H1 (cell line): ENCODE data around the gene ABHD4. TPM values are rescaled to one million over a fixed set of nuclear protein-coding genes. Genes with fewer than 3 reads are reported as not detected.

Experiments used
- CTCF ChIA-PET: fragments of 300-600 bp; sonication (Branson Sonifier 250); formaldehyde crosslinking; loops from one replicate; lab custom pipeline; 2021; ENCODE audit not compliant: partially characterized antibody; lab: Charles Lee
- POLR2A ChIA-PET: fragments of 300-600 bp; sonication (Branson Sonifier 250); formaldehyde crosslinking; loops from one replicate; lab custom pipeline; 2021; ENCODE audit warnings: inconsistent platforms; ENCODE audit not compliant: partially characterized antibody; lab: Charles Lee
- DNase-seq, 2 experiments: peaks; one replicate each; pipeline versions ENCODE4 v3.0.0 to v3.0.0-alpha.2; 2010 to 2022; ENCODE audit warnings: low spot score in 2 of 2, low read depth in 1 of 2, mixed read lengths in 1 of 2
- FAIRE-seq: peaks from 2 replicates; lab custom pipeline; 2011; peaks lifted over from hg19 to GRCh38; lab: Jason Lieb, UNC
- H2AFZ ChIP-seq: 2 replicates; pipeline ENCODE4 v1.8.1; 2012; ENCODE audit warnings: low read length, inconsistent platforms
- H2AK5ac ChIP-seq: 2 replicates; pipeline ENCODE4 v1.6.1; 2013; ENCODE audit warnings: low read depth, low read length
- H2BK120ac ChIP-seq: replicated peaks from 2 replicates; pipeline ENCODE3; 2013; ENCODE audit warnings: low read depth, low read length, inconsistent platforms
- H2BK12ac ChIP-seq: 2 replicates; pipeline ENCODE4 v1.6.1; 2013; ENCODE audit warnings: low read depth, low read length
- H2BK15ac ChIP-seq: 2 replicates; pipeline ENCODE4 v1.6.1; 2013; ENCODE audit warnings: low read length
- H2BK20ac ChIP-seq: 2 replicates; pipeline ENCODE4 v1.6.1; 2013; ENCODE audit warnings: low read length
- H2BK5ac ChIP-seq: 2 replicates; pipeline ENCODE4 v1.6.1; 2013; ENCODE audit warnings: low read depth, low read length
- H3K14ac ChIP-seq: 2 replicates; pipeline ENCODE4 v1.6.1; 2013; ENCODE audit warnings: inconsistent platforms; ENCODE audit not compliant: insufficient read length
- H3K18ac ChIP-seq: 2 replicates; pipeline ENCODE4 v1.6.1; 2013; ENCODE audit warnings: low read length; ENCODE audit errors: extremely low read depth
- H3K23ac ChIP-seq: 2 replicates; pipeline ENCODE4 v1.6.1; 2013; ENCODE audit warnings: inconsistent platforms; ENCODE audit not compliant: insufficient read length
- H3K23me2 ChIP-seq: 2 replicates; pipeline ENCODE4 v1.6.1; 2013; ENCODE audit warnings: low read depth, low read length
- H3K27ac ChIP-seq: 2 replicates; pipeline ENCODE4 v1.6.1; 2011; ENCODE audit warnings: low read depth, low read length, inconsistent platforms
- H3K27me3 ChIP-seq, 4 experiments: replicated peaks in 1 of 4; 1 replicate in 1 of 4; 2 replicates in 3 of 4; pipeline versions ENCODE4 v1.6.1 to v1.8.1; 2011 to 2013; ENCODE audit warnings: low read length in 3 of 4, mild to moderate bottlenecking in 3 of 4, inconsistent platforms in 2 of 4, mixed read lengths in 2 of 4, moderate library complexity in 1 of 4; ENCODE audit not compliant: control insufficient read depth in 3 of 4, insufficient read depth in 3 of 4; ENCODE audit errors: extremely low read depth in 1 of 4
- H3K36me3 ChIP-seq, 4 experiments: 2 replicates each; pipeline versions ENCODE4 v1.6.1 to v1.8.1; 2011 to 2013; ENCODE audit warnings: mild to moderate bottlenecking in 4 of 4, low read length in 3 of 4, moderate library complexity in 2 of 4, control low read depth in 1 of 4, inconsistent platforms in 1 of 4; ENCODE audit not compliant: insufficient read depth in 4 of 4, control insufficient read depth in 2 of 4
- H3K4ac ChIP-seq: replicated peaks from 2 replicates; pipeline ENCODE3; 2013; ENCODE audit warnings: low read length, low read depth, mixed read lengths, inconsistent platforms; ENCODE audit not compliant: insufficient read length
- H3K4me1 ChIP-seq, 4 experiments: replicated peaks in 1 of 4; 1 replicate in 1 of 4; 2 replicates in 3 of 4; pipeline versions ENCODE4 v1.6.1 to v1.8.1; 2011 to 2013; ENCODE audit warnings: low read length in 3 of 4, inconsistent platforms in 2 of 4, mixed read lengths in 1 of 4; ENCODE audit not compliant: insufficient read depth in 4 of 4, control insufficient read depth in 3 of 4
- H3K4me2 ChIP-seq, 2 experiments: 2 replicates each; pipeline versions ENCODE4 v1.6.1 to v1.8.1; 2011 to 2013; ENCODE audit warnings: low read depth in 2 of 2, low read length in 2 of 2, control low read depth in 1 of 2, inconsistent platforms in 1 of 2, mild to moderate bottlenecking in 1 of 2; ENCODE audit not compliant: insufficient read depth in 1 of 2
- H3K4me3 ChIP-seq, 4 experiments: fragments of 200-600, 300-600 bp in 1 of 4; sonication (generic), shearing (Covaris generic), sonication (Bioruptor Twin) in 1 of 4; 2 replicates each; pipeline versions ENCODE4 v1.5.1 to v1.8.1; 2011 to 2016; ENCODE audit warnings: low read length in 4 of 4, low read depth in 3 of 4, control low read depth in 2 of 4, inconsistent platforms in 2 of 4, mild to moderate bottlenecking in 2 of 4, mixed read lengths in 1 of 4, moderate library complexity in 1 of 4; ENCODE audit not compliant: insufficient read depth in 2 of 4; ENCODE audit errors: extremely low read depth in 1 of 4
- H3K56ac ChIP-seq: replicated peaks from 2 replicates; pipeline ENCODE3; 2013; ENCODE audit warnings: low read depth, mild to moderate bottlenecking, mixed read lengths, low read length, inconsistent platforms; ENCODE audit not compliant: insufficient read length
- H3K79me1 ChIP-seq: 2 replicates; pipeline ENCODE4 v1.6.1; 2013; ENCODE audit warnings: low read depth, low read length, control low read depth
- H3K79me2 ChIP-seq, 2 experiments: 2 replicates each; pipeline versions ENCODE4 v1.6.1 to v1.8.1; 2012 to 2013; ENCODE audit warnings: low read length in 2 of 2, mild to moderate bottlenecking in 2 of 2, inconsistent platforms in 1 of 2; ENCODE audit not compliant: insufficient read depth in 2 of 2, control insufficient read depth in 1 of 2
- H3K9ac ChIP-seq, 4 experiments: replicated peaks in 1 of 4; 1 replicate in 1 of 4; 2 replicates in 3 of 4; pipeline versions ENCODE4 v1.6.1 to v1.8.1; 2011 to 2013; ENCODE audit warnings: low read depth in 3 of 4, low read length in 3 of 4, control low read depth in 2 of 4, mild to moderate bottlenecking in 2 of 4, moderate library complexity in 2 of 4, inconsistent platforms in 1 of 4; ENCODE audit errors: extremely low read depth in 1 of 4
- H3K9me3 ChIP-seq, 2 experiments: 2 replicates each; pipeline versions ENCODE4 v1.6.1 to v1.8.1; 2012 to 2013; ENCODE audit warnings: mild to moderate bottlenecking in 2 of 2, moderate library complexity in 2 of 2, control low read depth in 1 of 2, inconsistent platforms in 1 of 2, low read depth in 1 of 2, low read length in 1 of 2, mixed read lengths in 1 of 2; ENCODE audit not compliant: insufficient read depth in 2 of 2
- H4K20me1 ChIP-seq, 2 experiments: replicated peaks in 1 of 2; 2 replicates each; pipeline versions ENCODE3 to v1.8.1; 2011 to 2013; ENCODE audit warnings: inconsistent platforms in 2 of 2, low read length in 2 of 2, mild to moderate bottlenecking in 1 of 2; ENCODE audit not compliant: insufficient read depth in 2 of 2, control insufficient read depth in 1 of 2
- H4K5ac ChIP-seq: 2 replicates; pipeline ENCODE4 v1.6.1; 2013; ENCODE audit warnings: low read length, low read depth, mixed read lengths, inconsistent platforms; ENCODE audit not compliant: insufficient read length
- H4K8ac ChIP-seq: 2 replicates; pipeline ENCODE4 v1.8.0; 2013; ENCODE audit warnings: mild to moderate bottlenecking, moderate library complexity, low read length, inconsistent platforms; ENCODE audit not compliant: insufficient read depth; ENCODE audit errors: extremely low read depth
- H4K91ac ChIP-seq: replicated peaks from 2 replicates; pipeline ENCODE3; 2013; ENCODE audit warnings: low read length, mixed read lengths, inconsistent platforms; ENCODE audit not compliant: insufficient read length
- BRCA1 ChIP-seq: IDR thresholded peaks from 2 replicates; pipeline ENCODE4 v1.6.1; 2012; ENCODE audit warnings: low read depth, low read length, improper control_type of control experiment
- CTBP2 ChIP-seq: IDR thresholded peaks from 2 replicates; pipeline ENCODE4 v1.7.0; 2011; ENCODE audit warnings: borderline replicate concordance, mild to moderate bottlenecking, moderate library complexity, mixed read lengths, low read length; ENCODE audit not compliant: insufficient read depth, insufficient read length
- EGR1 ChIP-seq: IDR thresholded peaks from 2 replicates; pipeline ENCODE4 v1.6.1; 2011; ENCODE audit warnings: low read depth, low read length, borderline replicate concordance
- HDAC6 ChIP-seq: IDR thresholded peaks from one replicate; pipeline ENCODE4 v1.7.1; 2012; ENCODE audit warnings: low read depth, mild to moderate bottlenecking, inconsistent platforms, low read length, moderate library complexity
- JUND ChIP-seq: IDR thresholded peaks from 2 replicates; pipeline ENCODE4 v1.6.1; 2011; ENCODE audit warnings: mild to moderate bottlenecking, improper control_type of control experiment, low read length
- KDM4A ChIP-seq: IDR thresholded peaks from one replicate; pipeline ENCODE4 v1.7.1; 2012; ENCODE audit warnings: low read depth, mild to moderate bottlenecking, moderate library complexity, low read length, inconsistent platforms; ENCODE audit not compliant: severe bottlenecking
- POLR2A ChIP-seq, 2 experiments: IDR thresholded peaks; 1 replicate in 1 of 2; 2 replicates in 1 of 2; pipeline ENCODE4 v1.6.1; 2011; ENCODE audit warnings: low read depth in 2 of 2, low read length in 2 of 2, mild to moderate bottlenecking in 2 of 2; ENCODE audit errors: control extremely low read depth in 1 of 2
- POLR2AphosphoS5 ChIP-seq: IDR thresholded peaks from 2 replicates; pipeline ENCODE4 v1.6.1; 2011; ENCODE audit warnings: low read depth, low read length
- RBBP5 ChIP-seq: IDR thresholded peaks from 2 replicates; pipeline ENCODE4 v1.7.1; 2012; ENCODE audit warnings: low read depth, mild to moderate bottlenecking, inconsistent platforms, low read length, moderate library complexity, borderline replicate concordance
- SAP30 ChIP-seq: fragments of 300-600 bp; sonication (generic); IDR thresholded peaks from 2 replicates; pipeline ENCODE4 v1.7.1; 2012; ENCODE audit warnings: low read length, moderate library complexity, mild to moderate bottlenecking, inconsistent platforms; ENCODE audit not compliant: insufficient read depth, insufficient replicate concordance
- SP1 ChIP-seq: IDR thresholded peaks from 2 replicates; pipeline ENCODE4 v1.6.1; 2011; ENCODE audit warnings: low read depth, low read length
- SP2 ChIP-seq: IDR thresholded peaks from 2 replicates; pipeline ENCODE4 v1.6.1; 2012; ENCODE audit warnings: mild to moderate bottlenecking, low read length, inconsistent platforms
- TCF12 ChIP-seq: IDR thresholded peaks from 2 replicates; pipeline ENCODE4 v1.6.1; 2011; ENCODE audit warnings: low read depth, mild to moderate bottlenecking, low read length
- TEAD4 ChIP-seq: IDR thresholded peaks from 2 replicates; pipeline ENCODE4 v1.6.1; 2012; ENCODE audit warnings: low read depth, low read length, inconsistent platforms, mixed read lengths
- ZNF274 ChIP-seq: IDR thresholded peaks from 2 replicates; pipeline ENCODE4 v1.7.0; 2012; ENCODE audit warnings: low read length, borderline replicate concordance; ENCODE audit errors: extremely low read depth
- polyA plus RNA-seq, 7 experiments: library from polyadenylated mRNA; depleted of rRNA in 3 of 7; stranded (reverse) in 5 of 7; unstranded in 2 of 7; fragments of >200 nt in 5 of 7; fragments of 200-250 nt in 2 of 7; gene quantifications; 1 replicate in 5 of 7; 2 replicates in 1 of 7; 4 replicates in 1 of 7; pipeline versions ENCODE4 v1.2.1 to v1.2.3, GENCODE V29; 2011 to 2013; ENCODE audit warnings: missing spikeins in 2 of 7, mixed read lengths in 2 of 7
- total RNA-seq: library from RNA; stranded (reverse); fragmentation: NEBNext Ultra II Directional; extraction: Animal tissue kit (Norgen Biotek cat#: 25700); gene quantifications from 2 replicates; pipeline ENCODE4 v1.2.1, GENCODE V29; 2021
- TF ChIP-seq, protein P1 (sequence below): IDR thresholded peaks from 2 replicates; pipeline ENCODE4 v1.6.1; 2012; ENCODE audit warnings: inconsistent platforms

Gene ABHD4
- total and polyA plus RNA-seq, 2 of the 8 experiments (the other 6 are each of a cell fraction or from before 2014, with no cell fraction given): 32.4 to 42.9 TPM

DNA sequence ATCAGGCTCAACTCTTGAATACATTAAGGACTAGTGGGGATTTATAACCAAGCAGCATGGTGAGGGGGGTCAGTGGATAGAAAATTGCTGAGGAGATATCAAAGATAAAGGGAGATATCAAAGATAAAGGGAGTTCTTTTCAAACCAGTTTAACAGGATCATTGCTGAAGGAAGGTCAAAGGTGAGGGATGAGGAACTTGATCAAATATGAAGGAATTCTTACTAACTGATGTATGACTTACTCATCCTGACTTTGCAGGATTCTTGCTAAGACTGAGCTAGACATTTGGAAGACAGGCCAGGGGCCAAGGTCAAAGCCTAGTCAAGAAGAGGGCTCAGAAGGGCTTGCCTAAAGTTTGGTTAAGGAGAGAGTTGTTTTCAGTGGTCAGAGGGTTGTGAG lies 4.8 kb downstream of the ABHD4 start:
- H3K9me3 ChIP-seq: no peaks in the 10 kb centered on the region
- H3K4ac ChIP-seq: no peak overlapping the region
- H3K79me1 ChIP-seq: peaks cover 3% of the 10 kb centered on the region; the same call in 1 of the 2 replicates
- H2AK5ac ChIP-seq: no peak overlapping the region
- no peak overlapping the region for H4K91ac ChIP-seq
- H3K56ac ChIP-seq: no peak overlapping the region
- no peak overlapping the region for H3K4me3 ChIP-seq
- no peak overlapping the region for H2AFZ ChIP-seq
- peaks cover 0 to 4% of the 10 kb centered on the region in 2 experiments for H4K20me1 ChIP-seq
- H3K79me2 ChIP-seq: peaks cover 3 to 17% of the 10 kb centered on the region in 2 experiments
- peaks cover under 1% of the 10 kb centered on the region; the same call in 1 of the 2 replicates for H3K23me2 ChIP-seq
- H4K8ac ChIP-seq: no peak overlapping the region
- no peak overlapping the region for H2BK12ac ChIP-seq
- H2BK5ac ChIP-seq: no peak overlapping the region
- FAIRE-seq: no peak
- H3K23ac ChIP-seq: no peak overlapping the region
- no peak overlapping the region for H4K5ac ChIP-seq
- H3K27ac ChIP-seq: no peak overlapping the region
- peaks cover 15 to 55% (median 45%) of the 10 kb centered on the region in 4 experiments for H3K36me3 ChIP-seq
- H3K4me1 ChIP-seq: peaks cover 0 to 6% (median 3%) of the 10 kb centered on the region in 4 experiments; a peak in 3 of 7 replicates
- no peak overlapping the region for H3K4me2 ChIP-seq
- H2BK120ac ChIP-seq: no peak overlapping the region
- H3K18ac ChIP-seq: no peak overlapping the region
- CTCF ChIA-PET: interaction anchor here (0.7 to 3.5 kb wide), 5 partner anchors 9 to 31 kb away, joined by 3 to 17 read pairs (median 4); partner anchors contain the start of gene DAD1
- POLR2A ChIA-PET: interaction anchor here (0.6 kb wide), 1 partner anchor 9 kb away, joined by 3 read pairs; no protein-coding TSS in a partner anchor
- no peaks in the 10 kb centered on the region for H3K27me3 ChIP-seq
- no peak overlapping the region for H3K9ac ChIP-seq
- H2BK20ac ChIP-seq: no peak overlapping the region
- no peak overlapping the region for H3K14ac ChIP-seq
- no peak for DNase-seq
- H2BK15ac ChIP-seq: no peak overlapping the region
- TF ChIP-seq POLR2A (IDR thresholded peaks at IDR 0.05; ENCODE audit: control extremely low read depth in 1 of 2, low read depth in 2 of 2, low read length in 2 of 2) (no peak), TEAD4 (no peak), TCF12 (no peak), HDAC6 (no peak), POLR2AphosphoS5 (no peak), SP1 (no peak), SP2 (no peak), SAP30 (no peak), CTBP2 (no peak), BRCA1 (no peak), KDM4A (no peak), JUND (no peak), EGR1 (no peak), ZNF274 (no peak), RBBP5 (no peak)
- TF ChIP-seq, protein P1, sequence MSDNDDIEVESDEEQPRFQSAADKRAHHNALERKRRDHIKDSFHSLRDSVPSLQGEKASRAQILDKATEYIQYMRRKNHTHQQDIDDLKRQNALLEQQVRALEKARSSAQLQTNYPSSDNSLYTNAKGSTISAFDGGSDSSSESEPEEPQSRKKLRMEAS: no peak
